Renal cortical epithelial cell (primary cell): ENCODE data around the gene PPIE. TPM values are rescaled to one million over a fixed set of nuclear protein-coding genes. Genes with fewer than 3 reads are reported as not detected.

ENCODE experiments used
- DNase-seq: peaks from one replicate; pipeline ENCODE4 v3.0.0-alpha.2; 2011; ENCODE audit warnings: low read depth
- total RNA-seq: library from RNA; depleted of rRNA; stranded (reverse); fragments of >200 nt; gene quantifications from 2 replicates; pipeline ENCODE4 v1.2.3, GENCODE V29; 2014

Gene PPIE
- 35.1 and 39.9 TPM in 2 replicates for total RNA-seq

DNA sequence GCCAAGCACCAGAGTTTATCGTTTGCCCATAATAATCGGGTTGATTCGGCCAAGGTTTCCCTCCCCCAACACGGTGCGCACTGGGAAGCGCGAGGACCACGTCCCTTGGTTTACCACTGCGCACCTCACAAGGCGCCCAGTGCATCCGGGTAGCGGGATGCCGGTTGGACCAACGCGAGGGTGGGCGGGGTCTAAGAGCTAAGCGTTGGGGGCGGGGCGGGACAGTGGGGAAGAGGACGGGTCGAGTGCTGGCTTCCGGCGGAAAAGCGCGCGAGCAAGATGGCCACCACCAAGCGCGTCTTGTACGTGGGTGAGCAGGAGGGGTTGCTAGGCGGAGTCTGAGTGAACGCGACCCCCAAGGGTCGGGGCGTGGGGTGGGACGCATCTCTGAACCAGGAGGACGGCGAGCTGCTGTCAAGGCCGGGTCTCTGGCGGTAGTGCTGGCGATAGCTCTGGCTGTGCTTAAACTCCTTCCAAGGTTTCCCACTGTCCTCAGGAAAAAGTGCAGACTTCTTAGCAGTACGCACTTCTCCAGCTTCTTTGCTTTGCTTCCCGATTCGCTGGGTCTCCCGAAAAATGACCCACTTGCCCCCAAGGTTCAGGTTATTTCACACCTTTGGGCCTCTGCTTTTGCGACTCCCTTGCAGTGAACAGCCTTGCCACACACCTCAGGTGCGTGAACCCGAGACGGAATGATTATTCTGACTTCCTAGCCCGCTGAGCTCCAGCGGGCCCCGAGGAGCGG, at the start of gene PPIE:
Gene PPIE, plus strand, starts transcription at position 261 of the 745 bp plus-strand sequence. Its CDS starts 19 bp downstream, at position 280.
- peak; percentile 74 for DNase-seq

DNA sequence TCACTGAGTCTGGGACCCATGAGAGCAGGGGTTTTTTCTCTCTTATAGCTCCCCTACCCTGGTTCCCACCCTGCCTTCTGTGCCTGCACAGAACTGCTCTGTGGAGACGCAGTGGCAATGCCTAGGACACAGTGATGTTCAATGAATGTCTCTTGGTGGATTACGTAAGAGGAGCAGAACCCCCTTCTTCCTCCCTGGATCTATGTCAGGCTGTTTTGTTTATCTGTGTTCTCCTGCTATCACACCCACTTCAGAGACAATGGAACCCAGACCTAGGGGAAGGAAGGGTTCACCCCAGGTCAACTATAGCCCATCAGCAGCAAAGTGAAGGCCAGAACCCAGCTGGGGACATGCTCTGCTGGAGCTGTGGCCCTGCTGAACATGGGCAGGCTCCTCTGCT, 49.5 kb upstream of the PPIE start:
- no peak for DNase-seq

DNA sequence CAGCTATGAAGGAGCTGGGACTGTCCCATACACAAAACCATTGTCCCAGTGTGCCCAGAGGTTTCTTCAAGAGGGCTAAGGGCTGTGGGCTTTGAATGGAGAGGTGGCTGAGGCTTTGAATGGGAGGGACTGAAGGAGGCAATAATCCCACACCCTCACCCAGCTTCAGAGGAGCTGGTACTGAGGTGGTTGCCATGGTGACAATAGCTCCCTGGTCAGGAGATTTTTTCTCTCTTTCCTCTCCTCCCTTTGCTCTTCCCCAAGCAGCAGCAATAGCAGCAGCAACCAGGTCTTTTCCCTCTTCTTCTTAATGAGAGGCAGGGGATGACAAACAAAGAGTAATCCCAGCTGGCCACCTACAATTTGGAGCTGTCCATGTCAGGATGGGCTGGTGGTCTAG, 49.0 kb upstream of the PPIE start:
- DNase-seq = no peak

DNA sequence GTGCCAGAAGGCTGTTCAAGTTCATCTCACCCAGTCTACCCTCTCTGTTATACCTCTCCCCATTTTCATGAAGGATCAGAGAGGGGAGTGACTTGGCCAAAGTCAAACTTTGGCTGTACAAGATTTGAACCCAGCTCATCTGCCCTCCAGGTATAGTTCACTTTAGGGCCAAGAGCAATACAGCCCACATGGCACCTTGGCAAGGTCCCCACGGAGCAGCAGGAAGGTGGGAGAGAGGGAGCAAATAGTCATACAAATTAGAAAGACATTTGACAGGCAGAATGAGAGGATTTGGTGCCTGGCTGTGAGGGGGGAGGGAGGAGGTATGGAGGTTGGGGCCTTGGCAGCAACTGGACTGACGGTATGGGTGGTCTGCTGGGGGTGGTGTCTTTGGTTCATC, 48.5 kb upstream of the PPIE start:
- no peak for DNase-seq

DNA sequence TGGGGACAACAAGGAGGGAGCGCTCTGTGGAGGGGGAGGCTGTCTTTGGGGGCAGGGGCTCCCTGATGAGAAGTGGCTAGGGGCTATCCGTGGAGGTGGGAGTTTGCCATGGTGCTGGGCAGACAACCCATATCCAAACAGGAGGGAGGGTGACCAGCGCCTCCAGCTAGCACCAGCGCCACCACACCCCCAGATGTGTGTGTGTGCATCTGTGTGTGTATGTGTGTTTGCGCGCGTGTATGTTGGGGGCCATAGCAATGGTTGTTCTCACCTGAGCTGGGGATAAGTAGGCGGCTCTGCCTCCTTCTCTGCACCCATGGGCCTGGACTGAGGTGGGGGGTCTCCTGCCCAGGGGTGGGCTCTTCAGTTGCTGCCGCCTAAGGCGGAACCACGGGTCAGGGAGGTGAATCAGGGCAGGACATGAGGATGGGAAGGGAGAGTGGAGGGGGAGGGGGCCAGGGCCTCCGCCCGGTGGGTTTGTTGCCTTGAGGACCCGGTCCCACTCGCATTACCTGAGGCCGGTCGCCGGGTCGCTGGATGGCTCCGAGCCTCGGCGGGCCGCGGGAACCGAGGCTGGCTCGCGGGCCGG, 47.8 kb upstream of the PPIE start:
- no peak for DNase-seq

DNA sequence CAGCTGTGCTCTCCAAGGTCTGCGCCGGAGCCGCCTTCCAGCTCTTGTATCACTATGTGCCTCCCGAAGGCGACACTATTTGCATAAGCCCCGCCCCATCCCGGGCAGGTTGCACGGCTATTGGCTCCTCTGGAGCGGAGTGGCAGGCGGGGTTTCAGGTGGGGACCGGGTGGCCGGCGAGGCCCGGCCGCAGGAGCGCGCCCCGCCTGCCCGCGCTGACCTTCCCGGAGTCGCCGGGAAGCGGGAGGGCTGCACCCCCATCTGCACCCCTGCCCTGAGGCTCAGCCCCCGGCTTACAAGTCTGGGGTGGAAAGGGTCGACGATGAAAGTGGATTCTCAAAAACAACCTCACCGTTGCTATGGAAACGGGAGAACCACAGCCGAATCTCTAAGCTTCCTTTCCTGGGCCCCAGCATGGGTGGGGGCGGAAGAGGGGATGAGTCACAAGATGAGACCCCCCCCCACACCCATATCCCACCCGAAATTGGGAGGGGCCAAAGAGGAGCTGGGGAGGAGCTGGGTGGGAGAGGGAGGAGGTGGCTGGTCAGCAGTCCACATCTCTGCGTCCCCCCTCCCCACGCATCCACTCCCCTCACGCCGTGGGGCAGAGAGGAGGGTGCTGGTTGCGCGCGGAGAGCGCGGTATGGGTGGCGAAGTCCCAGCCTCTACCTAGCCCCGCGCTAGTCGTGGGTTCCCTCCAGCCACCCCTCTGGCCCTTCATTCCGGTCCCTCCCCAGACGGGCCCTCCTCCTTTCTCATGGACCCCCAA, 47.1 kb upstream of the PPIE start, which contains the start of gene HPCAL4:
Gene HPCAL4, minus strand, starts transcription at position 51 of the 769 bp plus-strand sequence. CDS start 6,830 bp downstream, outside the sequence.
- peak; percentile 74 for DNase-seq

DNA sequence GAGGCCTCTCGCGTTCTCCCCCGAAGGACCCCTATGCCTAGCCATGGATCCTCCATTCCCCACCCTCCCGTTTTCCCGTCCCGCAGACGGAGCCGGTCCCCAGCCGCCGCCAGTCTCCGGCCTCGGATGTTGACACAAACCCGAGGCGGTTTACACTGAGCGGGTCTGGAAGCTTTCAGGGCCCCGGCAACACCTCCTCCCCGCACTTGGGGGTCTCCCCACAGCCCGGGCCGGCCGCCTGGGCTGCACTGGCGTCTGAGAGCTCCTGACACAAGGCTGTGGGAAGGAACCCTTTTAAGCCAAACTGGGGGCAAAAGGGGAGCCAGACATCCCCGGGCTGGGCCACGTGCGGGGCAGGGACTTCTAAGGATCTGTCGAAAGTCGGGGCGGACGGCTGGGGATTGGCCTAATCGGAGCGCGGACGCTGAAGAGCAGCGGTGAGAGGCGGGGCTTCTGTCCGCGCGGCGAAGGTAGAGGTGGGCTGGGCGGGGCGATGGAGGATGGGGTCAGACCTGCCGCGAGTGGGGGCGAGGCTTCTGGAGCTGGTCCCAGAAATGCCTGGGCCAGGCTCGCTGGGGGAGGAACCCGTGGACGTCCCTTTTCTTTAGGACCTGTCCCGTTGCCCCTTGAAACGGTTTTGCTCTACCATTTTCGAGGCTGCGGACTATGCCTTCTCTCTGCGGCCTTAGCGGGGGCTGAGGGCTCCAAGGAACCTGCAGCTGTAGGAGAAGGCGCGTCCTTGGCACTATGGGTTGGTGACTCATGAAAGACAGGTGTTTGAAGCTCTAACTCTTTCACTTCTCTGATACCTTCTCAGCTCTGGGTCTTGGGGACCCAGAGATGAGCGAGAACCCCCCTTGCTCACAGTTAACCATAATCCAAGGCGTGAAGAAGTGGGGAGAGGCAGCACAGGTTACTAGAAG, 46.3 kb upstream of the PPIE start:
- no peak for DNase-seq

DNA sequence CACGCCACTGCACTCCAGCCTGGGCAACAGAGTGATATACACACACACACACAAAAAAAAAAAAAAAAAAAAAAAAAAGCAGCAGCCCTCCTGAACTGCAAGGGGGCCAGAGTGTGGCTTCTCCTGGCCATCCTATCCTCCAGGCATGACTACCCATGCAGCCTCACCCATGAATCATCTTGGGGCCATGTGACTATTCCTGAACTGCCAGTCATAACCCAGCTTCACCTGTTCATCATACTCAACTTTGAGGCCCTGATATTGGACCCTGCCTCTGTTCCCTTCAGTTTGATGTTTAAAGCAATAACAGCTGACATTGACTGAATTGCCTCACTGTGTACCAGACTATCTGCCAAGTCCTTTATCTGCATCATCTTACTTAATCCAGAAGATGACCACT, 44.7 kb upstream of the PPIE start:
- DNase-seq = peak; percentile 13

DNA sequence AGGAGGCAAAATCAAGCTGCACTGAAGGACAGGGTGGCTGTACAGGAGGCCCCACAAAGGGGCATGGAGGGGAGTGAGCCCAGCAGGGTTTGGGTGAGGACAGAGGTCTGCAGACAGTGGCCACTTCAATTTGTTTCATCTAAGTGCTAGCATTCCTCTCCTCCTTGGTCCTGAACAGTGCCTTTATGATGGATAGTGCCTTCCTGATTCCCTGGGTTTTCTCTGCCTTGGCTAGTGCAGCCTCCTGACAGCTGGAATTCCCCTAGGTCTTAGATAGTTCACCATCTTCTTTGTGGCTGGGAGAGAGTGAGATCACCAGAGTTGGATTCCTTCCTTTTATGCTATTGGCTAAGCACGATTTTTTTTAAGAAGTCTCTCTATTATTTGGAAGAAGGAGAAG, 43.7 kb upstream of the PPIE start:
- no peak for DNase-seq

DNA sequence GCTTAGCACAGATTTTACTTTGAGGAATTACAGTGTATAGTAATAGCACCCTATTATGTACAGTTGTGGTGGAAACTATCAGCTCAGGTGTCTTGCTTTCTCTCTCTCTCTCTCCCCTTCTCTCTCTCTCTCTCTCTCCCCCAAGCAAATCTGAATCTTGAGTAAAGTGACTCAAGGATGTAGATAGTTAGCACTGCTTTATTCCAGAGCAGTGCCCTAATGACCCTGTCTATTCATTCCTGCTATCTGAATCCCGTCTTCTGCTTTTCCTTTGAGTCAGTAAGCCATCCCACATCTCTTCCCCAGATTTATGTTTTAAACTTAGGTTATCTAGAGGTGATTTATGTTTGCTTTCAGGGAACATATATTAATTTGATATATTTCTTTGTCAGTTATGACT, 42.2 kb upstream of the PPIE start:
- no peak for DNase-seq

DNA sequence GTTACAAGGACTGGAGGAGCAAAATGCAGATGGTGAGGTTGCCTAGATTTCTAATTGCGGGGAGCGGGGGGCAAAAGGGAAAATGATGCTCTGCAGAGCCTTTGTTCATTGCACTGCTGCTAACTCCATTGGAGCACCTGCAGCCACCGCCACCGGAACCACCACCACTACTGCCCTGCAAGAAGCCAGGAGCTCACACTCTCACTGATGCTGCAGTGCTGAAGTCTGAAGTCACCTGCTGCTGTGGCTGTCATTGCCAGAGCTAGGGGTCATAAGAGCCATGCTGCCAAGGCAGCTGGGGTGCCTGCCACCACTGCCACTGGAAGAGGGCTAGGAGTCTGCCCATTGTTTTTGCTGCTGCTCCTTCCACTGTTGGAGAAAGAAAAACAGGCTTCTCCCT, 40.1 kb upstream of the PPIE start:
- DNase-seq = no peak

DNA sequence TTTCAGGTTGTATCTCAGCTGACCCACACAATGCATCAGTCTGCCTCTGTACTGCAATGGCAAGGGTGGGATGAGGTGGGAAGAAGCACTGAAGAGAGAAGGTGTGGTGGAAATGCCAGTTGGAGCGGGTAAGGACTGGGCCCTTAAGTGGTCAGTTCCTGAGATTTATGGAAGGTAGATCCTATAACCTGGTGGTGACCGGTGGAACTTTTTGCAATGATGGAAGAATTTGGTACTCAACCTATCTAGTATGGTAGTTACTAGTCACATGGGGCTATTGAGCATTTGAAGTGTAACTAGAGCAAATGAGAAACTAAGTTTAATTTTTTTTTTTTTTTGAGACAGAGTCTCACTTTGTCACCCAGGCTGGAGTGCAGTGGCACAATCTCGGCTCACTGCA, 39.3 kb upstream of the PPIE start:
- DNase-seq = no peak

DNA sequence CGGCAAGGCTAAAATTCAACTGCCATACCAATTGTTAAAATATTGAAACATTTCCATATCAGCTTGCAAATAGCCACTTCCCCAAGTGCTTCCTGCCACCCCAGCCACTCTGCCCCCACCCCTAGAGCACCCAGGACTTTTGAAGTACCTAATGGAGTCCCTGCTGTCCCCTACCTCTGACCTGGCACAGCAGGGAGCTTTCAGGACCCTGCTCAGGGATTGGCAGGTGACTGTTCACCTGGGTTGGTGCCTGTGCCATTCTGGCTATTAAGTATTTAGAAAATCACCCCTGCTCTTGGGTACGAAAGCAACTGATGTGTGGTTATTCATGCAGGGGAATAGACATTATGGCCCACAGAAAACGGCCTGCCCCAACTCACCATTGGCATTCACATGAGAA, 38.3 kb upstream of the PPIE start:
- DNase-seq = no peak

DNA sequence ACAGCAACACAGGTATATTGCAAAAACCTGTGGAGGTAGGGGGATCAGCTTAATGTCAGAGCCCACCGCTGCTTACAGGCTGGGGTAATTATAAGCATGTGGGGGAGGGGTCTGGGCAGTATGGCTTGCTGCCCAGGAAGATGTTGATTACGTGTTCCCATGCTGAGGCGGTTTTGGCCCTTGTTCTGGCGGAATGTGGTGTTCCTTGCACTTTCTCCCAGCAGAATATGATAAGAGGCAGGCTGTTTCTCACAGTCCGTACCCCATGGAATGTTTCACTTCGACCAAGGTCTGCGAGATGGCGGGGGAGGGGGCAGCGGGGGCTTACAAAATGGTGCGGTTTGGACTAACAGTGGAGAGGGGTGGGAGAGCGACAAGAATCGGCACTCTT, 37.6 kb upstream of the PPIE start:
- DNase-seq = peak; percentile 47

DNA sequence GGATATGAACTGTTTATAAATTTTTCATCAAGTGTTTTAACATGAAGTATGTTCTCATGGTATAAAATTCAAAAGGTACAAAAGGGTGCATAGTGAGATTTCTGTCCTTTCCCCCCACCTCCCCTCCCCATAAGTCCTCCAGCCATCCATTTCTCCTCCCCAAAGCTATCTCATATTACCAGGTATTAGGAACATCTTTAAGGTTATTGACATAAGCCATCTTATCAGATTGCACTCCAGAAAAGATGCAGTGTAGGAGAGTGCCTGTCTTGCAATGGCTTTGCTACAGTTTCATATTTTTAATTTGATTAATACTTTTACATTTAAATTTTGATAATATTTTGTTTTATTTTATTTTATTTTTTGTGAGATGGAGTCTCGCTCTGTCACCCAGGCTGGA, 33.9 kb upstream of the PPIE start:
- DNase-seq = no peak

DNA sequence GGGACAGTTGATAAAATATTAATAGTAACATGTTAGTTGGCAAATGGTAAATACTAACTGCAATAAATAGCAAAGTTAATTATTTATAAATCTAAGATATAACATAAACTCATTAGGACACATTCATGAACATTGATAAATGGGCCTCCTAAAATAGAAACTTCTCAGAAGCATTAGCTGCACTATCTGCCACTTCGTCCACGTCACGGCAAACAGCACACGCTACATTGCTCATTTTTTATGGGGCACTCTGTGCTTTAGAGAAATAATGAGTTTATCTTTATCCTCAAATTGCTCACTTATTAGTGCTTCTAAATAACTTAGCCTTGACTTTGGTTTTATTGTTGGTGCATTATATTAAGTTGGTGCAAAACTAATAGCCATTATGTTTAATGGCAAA, 31.2 kb upstream of the PPIE start:
- no peak for DNase-seq

DNA sequence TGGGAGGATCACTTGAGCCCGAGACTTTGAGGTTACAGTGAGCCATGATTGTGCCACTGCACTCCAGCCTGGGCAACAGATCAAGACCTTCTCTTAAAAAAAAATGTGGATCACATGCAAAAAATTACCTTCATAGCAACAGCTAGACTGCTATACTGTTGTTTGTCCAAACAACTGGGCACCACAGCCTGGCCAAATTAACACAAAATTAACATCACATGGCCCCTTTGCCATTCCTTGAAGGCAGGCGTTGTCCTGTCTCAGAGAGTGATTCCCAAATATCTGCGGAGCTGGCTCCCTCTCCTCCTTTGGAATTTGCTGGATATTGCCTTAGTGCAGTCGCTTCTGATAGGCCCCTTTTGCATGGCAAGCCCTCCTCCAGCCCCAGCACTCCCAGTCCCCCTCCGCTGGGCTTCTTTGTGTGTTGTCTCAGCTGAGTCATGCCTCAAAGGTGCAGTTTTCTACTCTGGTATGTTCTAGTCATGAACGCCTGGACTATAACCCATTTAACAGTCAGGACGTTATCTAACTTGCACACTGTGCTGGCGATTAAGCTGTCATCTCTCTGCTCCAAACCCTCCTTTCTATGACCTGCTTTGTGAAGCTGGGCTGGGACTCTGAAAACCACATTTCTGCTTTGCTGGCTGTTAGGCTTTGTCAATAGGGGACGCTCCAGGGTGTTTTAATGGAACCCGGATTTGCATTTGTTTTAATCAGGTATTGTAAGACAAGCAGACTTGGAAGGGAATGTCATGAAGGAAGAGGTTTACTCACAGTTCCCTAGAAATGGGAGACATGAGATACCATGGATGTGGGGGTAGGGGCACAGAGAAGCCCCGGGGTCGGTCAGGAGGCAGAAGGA, 27.3 kb upstream of the PPIE start:
- DNase-seq = no peak

DNA sequence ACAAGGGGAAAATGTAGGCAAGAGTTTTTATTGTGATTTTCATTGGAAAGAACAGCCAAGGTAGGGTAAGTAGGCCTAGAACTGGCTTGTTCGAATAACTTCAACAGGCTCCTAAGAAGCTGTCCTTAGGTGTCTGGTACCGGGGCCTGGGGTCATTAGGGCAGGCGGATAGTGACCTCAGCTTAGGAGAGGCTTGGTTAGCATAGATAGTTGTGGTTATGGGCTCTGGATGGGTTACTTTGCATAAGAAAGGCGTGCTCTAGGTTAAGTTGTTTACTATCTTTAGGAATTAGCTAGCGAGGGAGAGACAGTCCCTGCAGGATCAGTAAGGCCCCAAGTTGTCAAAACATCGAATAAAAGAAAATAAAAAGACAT, 26.7 kb upstream of the PPIE start:
- DNase-seq = no peak

DNA sequence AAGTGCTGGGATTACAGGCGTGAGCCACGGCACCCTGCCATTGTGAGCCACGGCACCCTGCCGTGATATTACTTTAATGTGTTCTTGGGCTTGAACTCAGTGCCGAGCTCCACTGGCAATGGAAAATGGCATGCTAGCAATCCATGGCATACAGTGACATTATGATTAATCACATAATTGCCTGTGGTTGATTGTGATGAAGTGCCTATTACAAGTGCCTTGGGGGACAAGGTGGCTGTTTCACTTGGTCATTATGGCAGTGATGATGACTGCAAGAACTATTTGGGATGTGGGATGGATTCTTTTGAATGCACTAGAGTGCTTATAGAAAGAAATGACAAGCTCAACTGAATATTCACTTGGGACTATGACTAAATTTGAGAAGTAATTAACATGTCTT, 25.1 kb upstream of the PPIE start:
- no peak for DNase-seq

DNA sequence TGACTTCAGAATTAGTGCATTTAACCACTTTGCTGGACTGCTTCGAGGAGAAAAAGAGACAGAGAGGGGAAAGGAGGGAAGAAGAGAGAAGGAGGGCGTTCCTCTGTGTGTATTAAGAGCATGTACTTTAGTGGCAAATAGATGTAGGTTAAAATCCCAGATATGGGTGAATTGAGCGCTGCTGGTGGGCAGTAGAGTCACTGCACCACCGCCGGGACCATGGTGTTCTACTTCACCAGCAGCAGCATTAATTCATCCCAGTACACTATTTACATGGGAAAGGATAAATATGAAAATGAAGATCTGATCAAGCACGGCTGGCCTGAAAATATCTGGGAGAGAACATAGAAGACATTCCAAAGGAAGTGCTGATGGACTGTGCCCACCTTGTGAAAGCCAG, 20.9 kb upstream of the PPIE start:
- no peak for DNase-seq
